ENCODE data around the gene PNPLA6.

Gene PNPLA6

DNA sequence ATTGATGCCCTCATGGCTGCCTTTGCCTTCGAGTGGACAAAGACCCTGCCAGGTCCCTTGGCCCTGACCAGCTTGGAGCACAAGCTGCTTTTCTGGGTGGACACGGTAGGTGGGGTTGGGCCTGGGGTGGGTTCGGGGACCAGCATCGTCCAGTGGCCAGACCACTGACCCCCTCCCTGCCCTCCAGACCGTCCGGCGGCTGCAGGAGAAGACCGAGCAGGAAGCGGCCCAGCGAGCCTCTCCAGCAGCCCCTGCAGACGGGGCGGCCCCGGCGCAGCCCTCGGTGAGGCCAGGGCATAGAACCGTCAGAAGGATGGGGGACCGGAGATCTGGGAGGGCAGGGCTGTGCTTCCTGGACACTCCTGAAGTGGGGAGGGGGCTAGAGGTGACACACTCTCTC, 70.8 kb downstream of the PNPLA6 start:
- DNase-seq (ENCODE audit: low read depth in 1 of 2, low spot score in 1 of 2), result no peak
- no peak for TF ChIP-seq JUND (IDR thresholded peaks at IDR 0.05; ENCODE audit: low read depth)
- in situ Hi-C loops (cut with HindIII; ENCODE audit: low pct_unique_long_range_greater_than_20kb, low sequenced_read_pairs), result no loop called here

DNA sequence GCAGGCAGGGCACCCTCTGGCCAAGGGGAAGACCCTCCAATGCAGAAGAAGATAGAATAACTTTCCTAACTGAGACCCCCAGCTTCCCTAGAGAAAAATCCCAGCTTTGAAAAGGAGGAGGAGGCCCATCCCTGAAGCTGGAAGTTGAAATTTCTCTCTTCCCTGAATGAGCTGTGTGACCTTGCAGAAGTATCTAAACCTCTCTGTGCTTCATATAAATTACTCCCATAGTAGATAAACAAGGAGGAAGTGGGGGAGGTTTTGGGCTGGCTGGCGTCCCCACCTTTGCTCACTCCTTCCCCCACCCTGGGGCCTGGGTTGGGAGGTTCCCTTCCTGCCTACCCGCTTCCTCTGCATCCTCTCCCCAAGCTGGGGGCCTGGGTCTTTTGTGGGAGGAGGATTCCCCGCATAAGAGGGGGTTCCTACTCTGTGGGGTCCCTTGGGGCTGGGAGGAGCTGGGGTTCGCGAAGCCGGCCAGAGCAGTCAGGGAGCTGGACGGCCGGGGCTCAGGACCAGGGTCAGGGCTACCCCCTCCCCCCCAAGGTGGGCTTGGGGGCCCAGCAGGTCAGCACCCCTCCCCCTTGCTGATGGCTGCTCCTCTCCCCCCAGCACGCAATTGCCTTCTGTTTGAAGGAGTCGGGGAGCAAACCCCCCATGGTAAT, 71.8 kb downstream of the PNPLA6 start:
- no peak for TF ChIP-seq JUND (IDR thresholded peaks at IDR 0.05; ENCODE audit: low read depth)
- DNase-seq (ENCODE audit: low read depth in 1 of 2, low spot score in 1 of 2), result no peak
- in situ Hi-C loops (cut with HindIII; ENCODE audit: low pct_unique_long_range_greater_than_20kb, low sequenced_read_pairs), result no loop called here

DNA sequence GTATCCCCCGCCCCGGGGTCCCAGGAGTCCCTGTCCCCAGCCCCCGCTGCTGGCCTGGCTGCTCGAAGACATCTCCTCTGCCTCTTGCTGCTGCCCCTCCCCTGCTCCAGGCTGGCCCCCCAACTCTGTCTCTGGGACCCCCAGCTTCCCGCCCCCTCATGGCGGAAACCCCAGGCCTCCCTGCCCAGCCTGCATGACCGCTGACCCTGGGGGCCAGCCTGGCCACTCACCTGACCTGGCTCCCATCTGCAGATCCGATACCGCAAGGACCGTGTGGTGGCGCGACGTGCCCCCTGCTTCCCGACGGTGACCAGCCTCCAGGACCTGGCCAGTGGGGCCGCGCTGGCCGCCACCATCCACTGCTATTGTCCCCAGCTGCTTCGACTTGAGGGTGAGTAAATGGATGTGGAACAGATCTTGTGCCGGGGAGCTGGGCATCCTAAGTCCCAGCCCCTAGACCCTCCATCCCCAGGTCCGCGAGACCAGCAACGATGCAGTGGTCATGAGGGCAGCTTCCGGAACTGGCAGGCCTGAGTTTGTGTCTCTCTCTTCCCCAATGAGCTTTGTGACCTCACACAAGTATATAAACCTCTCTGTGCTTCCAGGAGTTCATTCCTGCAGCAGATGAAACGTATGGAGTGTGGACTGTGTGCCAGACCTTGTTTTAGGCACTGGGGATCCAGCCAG, 72.5 kb downstream of the PNPLA6 start:
- no peak for DNase-seq (ENCODE audit: low read depth in 1 of 2, low spot score in 1 of 2)
- in situ Hi-C loops (cut with HindIII; ENCODE audit: low pct_unique_long_range_greater_than_20kb, low sequenced_read_pairs), result no loop called here
- no peak for TF ChIP-seq JUND (IDR thresholded peaks at IDR 0.05; ENCODE audit: low read depth)

DNA sequence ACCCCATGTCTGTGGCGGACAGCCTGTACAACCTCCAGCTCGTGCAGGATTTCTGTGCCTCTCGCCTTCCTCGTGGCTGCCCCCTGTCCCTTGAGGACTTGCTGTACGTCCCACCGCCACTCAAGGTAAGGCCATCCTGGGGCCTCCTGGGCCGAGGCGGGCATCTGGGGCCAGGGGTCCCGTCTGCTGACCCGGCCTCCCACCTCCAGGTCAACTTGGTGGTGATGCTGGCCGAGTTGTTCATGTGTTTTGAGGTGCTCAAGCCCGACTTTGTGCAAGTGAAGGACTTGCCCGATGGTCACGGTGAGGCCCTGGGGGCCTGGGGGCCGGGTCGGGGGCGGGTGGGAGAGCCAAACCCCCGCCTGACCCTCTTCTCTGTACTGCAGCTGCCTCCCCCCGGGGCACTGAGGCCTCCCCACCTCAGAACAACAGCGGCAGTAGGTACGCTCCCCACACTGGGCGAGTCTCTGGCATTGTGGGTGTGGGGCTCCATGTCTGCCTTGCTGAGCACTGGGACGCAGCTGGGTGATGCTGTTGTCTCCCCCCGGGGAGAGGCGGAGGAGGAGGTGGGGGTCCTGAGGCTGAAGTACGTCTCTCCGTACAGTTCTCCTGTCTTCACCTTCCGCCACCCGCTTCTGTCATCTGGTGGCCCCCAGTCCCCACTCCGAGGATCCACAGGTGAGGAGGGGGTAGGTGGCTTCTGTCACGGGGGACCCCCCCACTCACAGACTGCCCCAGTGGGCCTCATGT, 75.1 kb downstream of the PNPLA6 start:
- DNase-seq (ENCODE audit: low read depth in 1 of 2, low spot score in 1 of 2), result no peak
- in situ Hi-C loops (cut with HindIII; ENCODE audit: low pct_unique_long_range_greater_than_20kb, low sequenced_read_pairs), result no loop called here
- no peak for TF ChIP-seq JUND (IDR thresholded peaks at IDR 0.05; ENCODE audit: low read depth)
